NCI-H524 (cell line): ENCODE results near the gene RPTOR.

Source experiments
- DNase-seq, 2 experiments: peaks; one replicate each; lab custom pipeline; 2025; lab: John Stamatoyannopoulos, UW

RPTOR gene

GRCh38 chr17:80666867-80667266 is 122.2 kb downstream of the RPTOR start:
- no peak for DNase-seq

- no peak for DNase-seq
These were observed 123.0 kb downstream of the RPTOR start for GRCh38 chr17:80667462-80668277.

GRCh38 chr17:80668375-80669148 is 123.9 kb downstream of the RPTOR start:
- DNase-seq: no peak

GRCh38 chr17:80671039-80671824 is 126.6 kb downstream of the RPTOR start:
- DNase-seq: no peak

GRCh38 chr17:80671825-80672110 is 127.1 kb downstream of the RPTOR start:
- no peak for DNase-seq

- DNase-seq: no peak
These were observed 128.7 kb downstream of the RPTOR start for GRCh38 chr17:80673152-80673920.

GRCh38 chr17:80675438-80676095 is 130.9 kb downstream of the RPTOR start:
- DNase-seq: no peak

GRCh38 chr17:80676096-80676466 is 131.4 kb downstream of the RPTOR start:
- DNase-seq: no peak

GRCh38 chr17:80676564-80676963 is 131.9 kb downstream of the RPTOR start:
- DNase-seq: no peak

GRCh38 chr17:80677214-80677756 is 132.6 kb downstream of the RPTOR start:
- DNase-seq: no peak

GRCh38 chr17:80679816-80680215 is 135.2 kb downstream of the RPTOR start:
- DNase-seq: no peak

- no peak for DNase-seq
These were observed 136.6 kb downstream of the RPTOR start for GRCh38 chr17:80681215-80681614.

GRCh38 chr17:80682372-80682771 is 137.7 kb downstream of the RPTOR start:
- no peak for DNase-seq

- DNase-seq: no peak
These were observed 139.0 kb downstream of the RPTOR start for GRCh38 chr17:80683625-80684104.

- no peak for DNase-seq
These were observed 143.2 kb downstream of the RPTOR start for GRCh38 chr17:80687839-80688238.

GRCh38 chr17:80689129-80689619 is 144.5 kb downstream of the RPTOR start:
- no peak for DNase-seq

GRCh38 chr17:80691784-80692183 is 147.1 kb downstream of the RPTOR start:
- DNase-seq: no peak

- DNase-seq: peak in 1 of 2 experiments; percentile 42
These were observed 148.4 kb downstream of the RPTOR start for GRCh38 chr17:80692931-80693467.

GRCh38 chr17:80693511-80693910 is 148.9 kb downstream of the RPTOR start:
- peak; percentile 36 to 70 for DNase-seq
